Ovary (tissue), 3 donors: ENCODE measurements around the gene CTNND2.

Experiments used
- CTCF ChIP-seq, 3 donors: fragments of 450-650 bp in 2 of 3; fragments of 200-600 bp in 1 of 3; IDR thresholded peaks; one replicate each; pipeline versions ENCODE4 v1.5.1 to v1.8.0; 2016 to 2022; ENCODE audit warnings: antibody characterized with exemption in 3 of 3, mild to moderate bottlenecking in 1 of 3
- EP300 ChIP-seq: sonication (generic); formaldehyde crosslinking; IDR thresholded peaks from one replicate; pipeline ENCODE4 v1.6.1; 2017; ENCODE audit warnings: antibody characterized with exemption
- POLR2A ChIP-seq: fragments of 450-650 bp; IDR thresholded peaks from one replicate; pipeline ENCODE4 v1.6.1; 2017; ENCODE audit warnings: antibody characterized with exemption, mild to moderate bottlenecking, moderate library complexity
- donor health status: DM: no; HTN: no; CAD: no.

- no peak for TF ChIP-seq CTCF (IDR thresholded peaks at IDR 0.05)
- TF ChIP-seq POLR2A, result no peak
- no peak for TF ChIP-seq EP300
Observed at GRCh38 chr5:11617080-11617479, 287.2 kb downstream of the CTNND2 start.
